Measurements from ENCODE around the gene ACYP2. TPM values are rescaled to one million over a fixed set of nuclear protein-coding genes. Genes with fewer than 3 reads are reported as not detected.
A peak's percentile ranks its signal among the peaks of the same experiment; 100 is the strongest.

ACYP2 gene
- total and polyA plus RNA-seq, 5 donors, result 47.1 to 122 (median 64.9) TPM

DNA sequence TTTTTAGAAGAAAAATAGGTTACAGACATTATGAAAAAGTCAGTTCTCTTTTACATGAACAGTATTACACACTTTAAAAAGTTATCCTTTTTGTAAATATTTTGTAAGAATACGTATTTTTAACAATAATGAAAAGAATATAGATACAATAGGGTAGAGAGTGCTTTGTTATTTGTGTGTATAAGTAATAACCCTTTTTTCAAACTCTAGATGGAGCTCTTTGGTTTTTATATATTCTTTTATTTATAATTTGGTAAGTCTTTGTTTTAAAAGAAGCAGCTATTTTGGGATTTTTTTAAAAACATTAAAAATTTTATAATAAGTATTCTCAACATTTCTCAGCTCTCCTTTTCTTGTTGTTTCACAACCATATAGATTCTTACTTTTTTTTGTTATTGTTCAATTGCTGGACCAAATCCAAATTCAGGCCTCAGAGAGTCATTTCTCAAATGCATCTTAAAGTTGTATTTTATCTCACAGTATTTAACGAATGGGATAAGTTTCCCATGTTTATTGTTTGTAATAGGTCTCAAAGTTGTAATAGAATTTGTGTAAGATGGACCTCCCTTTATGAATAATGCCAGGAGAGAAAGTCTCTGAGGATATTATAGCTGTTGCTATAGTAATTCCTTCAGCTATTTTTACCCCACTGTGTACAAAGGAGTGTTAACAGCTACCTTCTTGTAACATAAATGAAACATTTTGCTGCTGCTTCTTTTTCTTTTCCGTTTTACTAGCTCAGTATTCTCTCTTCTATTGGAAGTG, 46.4 kb downstream of the ACYP2 start:
- 55% methylated on average over 3 of the region's 3 CpGs for WGBS
- DNase-seq (no peak), ATAC-seq (no peak)
- Histone ChIP-seq H3K27me3 (ENCODE audit: control insufficient read depth, insufficient read depth) (no peaks in the 10 kb centered on the region), H3K27ac (ENCODE audit: low read length) (no peak overlapping the region), H3K4me3 (ENCODE audit: low read length) (no peak overlapping the region), H3K4me1 (ENCODE audit: control insufficient read depth, insufficient read depth, low read length) (no peaks in the 10 kb centered on the region), H3K9me3 (ENCODE audit: control insufficient read depth, low read length) (no peaks in the 10 kb centered on the region)
- intact Hi-C loops (cut with DNase I), result loop anchor here in 1 of 4 donors (10.0 kb wide), 1 partner anchor 543 kb away; no protein-coding TSS in a partner anchor

GRCh38 chr2:54164106-54164505, 48.7 kb downstream of the ACYP2 start:
- Histone ChIP-seq H3K27ac (ENCODE audit: low read length) (no peak overlapping the region), H3K4me3 (ENCODE audit: low read length) (no peak overlapping the region), H3K4me1 (ENCODE audit: control insufficient read depth, insufficient read depth, low read length) (no peaks in the 10 kb centered on the region), H3K27me3 (ENCODE audit: control insufficient read depth, insufficient read depth) (no peaks in the 10 kb centered on the region), H3K9me3 (ENCODE audit: control insufficient read depth, low read length) (no peaks in the 10 kb centered on the region)
- intact Hi-C loops (cut with DNase I), result loop anchor here in 1 of 4 donors (10.0 kb wide), 1 partner anchor 541 kb away; no protein-coding TSS in a partner anchor
- 93% methylated on average over 1 of the region's 1 CpG for WGBS
- ATAC-seq (no peak), DNase-seq (no peak)

GRCh38 chr2:54166121-54166773, 50.8 kb downstream of the ACYP2 start:
- DNase-seq (no peak), ATAC-seq (no peak)
- H3K27me3 ChIP-seq (ENCODE audit: control insufficient read depth, insufficient read depth), result no peaks in the 10 kb centered on the region
- 91% methylated on average over 3 of the region's 3 CpGs for WGBS
- no peak overlapping the region for H3K4me3 ChIP-seq (ENCODE audit: low read length)
- intact Hi-C loops (cut with DNase I), result loop anchor here in 1 of 4 donors (10.0 kb wide), 1 partner anchor 539 kb away; no protein-coding TSS in a partner anchor
- no peak overlapping the region for H3K27ac ChIP-seq (ENCODE audit: low read length)
- no peaks in the 10 kb centered on the region for H3K4me1 ChIP-seq (ENCODE audit: control insufficient read depth, insufficient read depth, low read length)
- no peaks in the 10 kb centered on the region for H3K9me3 ChIP-seq (ENCODE audit: control insufficient read depth, low read length)

DNA sequence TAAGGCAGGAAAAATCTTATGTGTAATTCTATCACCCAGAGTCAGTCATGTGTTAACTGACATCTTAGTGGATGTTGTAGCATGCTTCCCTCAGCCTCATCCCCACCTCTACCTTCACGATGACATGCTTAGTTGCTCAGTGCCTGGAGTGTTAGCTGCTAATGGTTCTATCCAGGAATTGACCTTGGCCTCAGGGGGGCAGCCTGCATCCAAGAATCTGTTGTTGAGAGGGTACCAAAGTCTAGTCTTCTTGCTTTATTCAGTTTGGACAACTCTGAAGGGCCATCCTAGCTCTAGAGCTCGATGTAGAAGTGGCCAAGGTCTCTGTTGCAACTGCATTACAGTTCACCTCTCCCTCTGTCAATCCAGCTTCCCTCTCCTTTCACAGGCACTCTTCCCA, 61.2 kb downstream of the ACYP2 start:
- peak; percentile 80 to 90 for ATAC-seq
- H3K9me3 ChIP-seq (ENCODE audit: control insufficient read depth, low read length), result no peaks in the 10 kb centered on the region
- no peaks in the 10 kb centered on the region for H3K4me1 ChIP-seq (ENCODE audit: control insufficient read depth, insufficient read depth, low read length)
- no peak overlapping the region for H3K27ac ChIP-seq (ENCODE audit: low read length)
- peak; percentile 54 to 79 (median 79) for DNase-seq
- WGBS, result 31% methylated on average over 2 of the region's 2 CpGs
- no peak overlapping the region for H3K4me3 ChIP-seq (ENCODE audit: low read length)
- intact Hi-C loops (cut with DNase I), result no loop called here
- no peaks in the 10 kb centered on the region for H3K27me3 ChIP-seq (ENCODE audit: control insufficient read depth, insufficient read depth)

GRCh38 chr2:54183281-54183680, 67.9 kb downstream of the ACYP2 start:
- WGBS, result 98% methylated on average over 3 of the region's 3 CpGs

GRCh38 chr2:54183972-54184371, 68.6 kb downstream of the ACYP2 start:
- Histone ChIP-seq H3K27ac (ENCODE audit: low read length) (no peak overlapping the region), H3K4me3 (ENCODE audit: low read length) (no peak overlapping the region), H3K4me1 (ENCODE audit: control insufficient read depth, insufficient read depth, low read length) (no peaks in the 10 kb centered on the region), H3K27me3 (ENCODE audit: control insufficient read depth, insufficient read depth) (no peaks in the 10 kb centered on the region), H3K9me3 (ENCODE audit: control insufficient read depth, low read length) (no peaks in the 10 kb centered on the region)
- ATAC-seq (no peak), DNase-seq (no peak)
- intact Hi-C loops (cut with DNase I), result no loop called here
- 86% methylated on average over 4 of the region's 4 CpGs for WGBS

More at GRCh38 chr2:54183281-54183680, 67.9 kb downstream of the ACYP2 start:
- no peak for ATAC-seq
- H3K9me3 ChIP-seq (ENCODE audit: control insufficient read depth, low read length), result no peaks in the 10 kb centered on the region
- H3K27me3 ChIP-seq (ENCODE audit: control insufficient read depth, insufficient read depth), result no peaks in the 10 kb centered on the region
- intact Hi-C loops (cut with DNase I), result no loop called here
- no peak for DNase-seq
- no peak overlapping the region for H3K4me3 ChIP-seq (ENCODE audit: low read length)
- H3K27ac ChIP-seq (ENCODE audit: low read length), result no peak overlapping the region
- no peaks in the 10 kb centered on the region for H3K4me1 ChIP-seq (ENCODE audit: control insufficient read depth, insufficient read depth, low read length)

DNA sequence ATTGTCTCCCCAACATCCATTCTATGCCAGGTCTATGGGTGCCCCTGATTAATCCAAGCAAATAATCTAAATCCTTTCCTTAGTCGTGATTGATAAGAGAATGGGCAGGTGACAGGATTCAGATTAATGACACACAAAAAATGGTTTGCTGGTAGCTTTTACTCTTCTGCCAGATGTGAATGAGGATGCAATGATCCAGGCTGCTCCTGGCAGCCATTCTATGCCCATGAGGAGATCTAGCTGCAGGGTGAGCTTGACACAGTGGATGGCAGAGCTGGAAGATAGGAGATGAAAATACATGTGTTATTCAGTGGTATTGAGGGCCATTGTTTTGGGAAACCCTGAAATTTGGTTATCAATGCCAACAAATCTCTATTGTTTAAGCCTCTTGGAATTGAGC, 69.7 kb downstream of the ACYP2 start:
- H3K4me1 ChIP-seq (ENCODE audit: control insufficient read depth, insufficient read depth, low read length), result no peaks in the 10 kb centered on the region
- intact Hi-C loops (cut with DNase I), result no loop called here
- ATAC-seq (no peak), DNase-seq (no peak)
- no peaks in the 10 kb centered on the region for H3K27me3 ChIP-seq (ENCODE audit: control insufficient read depth, insufficient read depth)
- H3K27ac ChIP-seq (ENCODE audit: low read length), result no peak overlapping the region
- no peaks in the 10 kb centered on the region for H3K9me3 ChIP-seq (ENCODE audit: control insufficient read depth, low read length)
- H3K4me3 ChIP-seq (ENCODE audit: low read length), result no peak overlapping the region
- 86% methylated on average over 1 of the region's 1 CpG for WGBS

DNA sequence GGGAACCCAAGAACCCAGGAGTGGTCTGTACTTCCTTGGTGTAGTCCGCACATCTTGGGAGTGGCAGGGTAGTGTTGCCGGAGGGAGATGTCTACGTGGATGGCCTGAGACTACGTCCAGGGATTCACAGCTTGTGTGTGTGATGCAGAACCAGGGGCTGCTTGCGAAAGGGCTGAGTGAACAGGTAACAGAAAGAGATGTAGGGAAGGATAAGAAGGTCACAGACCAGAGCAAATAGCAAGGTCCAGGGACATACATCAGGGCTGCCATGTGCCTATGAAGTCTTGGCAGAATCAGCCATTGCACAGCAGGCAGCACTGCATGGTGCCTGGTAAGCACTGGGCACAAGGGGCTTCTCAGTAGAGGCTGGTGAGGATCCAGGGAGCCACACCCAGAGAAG, 71.9 kb downstream of the ACYP2 start:
- H3K27ac ChIP-seq (ENCODE audit: low read length), result no peak overlapping the region
- H3K9me3 ChIP-seq (ENCODE audit: control insufficient read depth, low read length), result no peaks in the 10 kb centered on the region
- intact Hi-C loops (cut with DNase I), result no loop called here
- ATAC-seq, result no peak
- no peaks in the 10 kb centered on the region for H3K27me3 ChIP-seq (ENCODE audit: control insufficient read depth, insufficient read depth)
- no peaks in the 10 kb centered on the region for H3K4me1 ChIP-seq (ENCODE audit: control insufficient read depth, insufficient read depth, low read length)
- H3K4me3 ChIP-seq (ENCODE audit: low read length), result no peak overlapping the region
- no peak for DNase-seq
- WGBS, result over 99% methylated on average over 5 of the region's 5 CpGs

GRCh38 chr2:54189539-54189938, 74.1 kb downstream of the ACYP2 start:
- WGBS, result 61% methylated on average over 2 of the region's 2 CpGs
- no peaks in the 10 kb centered on the region for H3K9me3 ChIP-seq (ENCODE audit: control insufficient read depth, low read length)
- no peak for ATAC-seq
- intact Hi-C loops (cut with DNase I), result no loop called here
- no peaks in the 10 kb centered on the region for H3K27me3 ChIP-seq (ENCODE audit: control insufficient read depth, insufficient read depth)
- H3K4me3 ChIP-seq (ENCODE audit: low read length), result no peak overlapping the region
- no peak overlapping the region for H3K27ac ChIP-seq (ENCODE audit: low read length)
- DNase-seq, result no peak
- H3K4me1 ChIP-seq (ENCODE audit: control insufficient read depth, insufficient read depth, low read length), result no peaks in the 10 kb centered on the region

DNA sequence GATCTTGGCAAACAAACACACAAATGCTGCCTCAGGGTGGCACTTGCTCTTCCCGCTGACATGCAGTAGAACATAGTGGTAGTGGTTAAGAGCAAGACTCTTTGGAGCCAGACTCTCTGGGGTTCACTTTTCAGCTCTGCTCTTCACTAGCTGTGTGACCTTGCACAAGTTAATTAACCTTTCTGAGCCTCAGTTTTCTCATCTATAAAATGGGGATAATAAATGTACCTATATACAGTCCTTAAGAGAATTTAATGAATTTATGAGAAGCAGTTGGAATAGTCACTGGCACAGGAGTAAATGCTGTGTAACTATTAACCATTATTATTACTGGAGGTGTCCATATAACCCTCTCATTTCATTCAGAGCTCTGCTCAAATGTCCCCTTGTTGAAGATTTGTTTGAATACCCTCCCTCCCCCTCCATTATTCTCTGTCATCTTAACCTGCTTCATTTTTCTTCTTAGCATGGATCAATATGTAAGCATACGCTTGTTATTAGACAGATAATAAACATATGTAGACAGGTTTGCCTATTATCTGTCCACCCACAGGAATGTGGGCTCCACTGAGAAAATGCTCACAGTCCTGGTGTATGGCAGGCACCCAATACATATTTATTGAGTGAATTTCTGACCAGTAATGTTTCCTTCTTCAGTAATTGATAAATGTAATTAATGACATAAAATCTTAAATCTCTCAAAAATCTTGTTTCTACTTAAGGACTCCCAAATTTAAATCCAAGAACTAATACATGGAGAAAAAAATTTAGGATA, 76.1 kb downstream of the ACYP2 start:
- no peaks in the 10 kb centered on the region for H3K27me3 ChIP-seq (ENCODE audit: control insufficient read depth, insufficient read depth)
- H3K4me3 ChIP-seq (ENCODE audit: low read length), result no peak overlapping the region
- H3K27ac ChIP-seq (ENCODE audit: low read length), result no peak overlapping the region
- H3K9me3 ChIP-seq (ENCODE audit: control insufficient read depth, low read length), result no peaks in the 10 kb centered on the region
- intact Hi-C loops (cut with DNase I), result no loop called here
- no peaks in the 10 kb centered on the region for H3K4me1 ChIP-seq (ENCODE audit: control insufficient read depth, insufficient read depth, low read length)
- WGBS, result over 99% methylated on average over 2 of the region's 2 CpGs
- ATAC-seq (no peak), DNase-seq (no peak)

Measured in right cardiac atrium (tissue), 5 donors.